HepG2 (cell line): ENCODE results near the gene LRBA. TPM values are rescaled to one million over a fixed set of nuclear protein-coding genes. Genes with fewer than 3 reads are reported as not detected.

Experiments used
- ATAC-seq: fragments of 200-7000 bp; cut with Tn5 transposase; 3 replicates; pipeline ENCODE4 v1.9.1; 2020; ENCODE audit warnings: mild to moderate bottlenecking, moderate library complexity
- BruUV-seq: library from RNA; stranded (reverse); fragments of 400-500 nt; replicated peaks from 2 replicates; lab custom pipeline; 2021; lab: Mats Ljungman, UMichigan
- CTCF ChIA-PET: fragments of 300-600 bp; formaldehyde crosslinking; extraction: SDS; loops from one replicate; lab custom pipeline; 2021; ENCODE audit warnings: low total read pairs, inconsistent platforms, low intra/inter-chr PET ratio; lab: Yijun Ruan, JAX
- POLR2A ChIA-PET: fragments of 350-600 bp; sonication (Branson Sonifier 250); formaldehyde crosslinking; loops from one replicate; lab custom pipeline; 2020; ENCODE audit warnings: antibody characterized with exemption, inconsistent platforms; lab: Yijun Ruan, JAX
- DNase-seq: peaks from one replicate; pipeline ENCODE4 v3.0.0-alpha.2; 2015; ENCODE audit warnings: low spot score
- FAIRE-seq: peaks from 3 replicates; lab custom pipeline; 2011; peaks lifted over from hg19 to GRCh38; lab: Jason Lieb, UNC
- H2AFZ ChIP-seq: one replicate; pipeline ENCODE4 v1.6.1; 2011; ENCODE audit warnings: low read length, inconsistent platforms
- H3K27ac ChIP-seq: fragments of 300-600 bp; 3 replicates; pipeline ENCODE4 v1.8.0; 2011; ENCODE audit warnings: mixed run types, mild to moderate bottlenecking, mixed read lengths, low read length, inconsistent platforms; ENCODE audit not compliant: insufficient read depth; ENCODE audit errors: extremely low read length
- H3K27me3 ChIP-seq, 2 experiments: fragments of 200-600 bp in 1 of 2; 2 replicates in 1 of 2; 3 replicates in 1 of 2; pipeline versions ENCODE4 v1.6.0 to v1.8.0; 2011; ENCODE audit warnings: low read length in 2 of 2, mild to moderate bottlenecking in 2 of 2, moderate library complexity in 2 of 2, inconsistent platforms in 1 of 2; ENCODE audit not compliant: insufficient read depth in 2 of 2, control insufficient read depth in 1 of 2
- H3K36me3 ChIP-seq, 2 experiments: fragments of 200-600 bp in 1 of 2; replicated peaks in 1 of 2; 2 replicates in 1 of 2; 3 replicates in 1 of 2; pipeline versions ENCODE4 v1.5.1 to v1.8.0; 2011; ENCODE audit warnings: low read length in 2 of 2, inconsistent platforms in 1 of 2; ENCODE audit not compliant: insufficient read depth in 2 of 2, control insufficient read depth in 1 of 2
- H3K4me1 ChIP-seq: 2 replicates; pipeline ENCODE4 v1.5.1; 2012; ENCODE audit warnings: low read length, inconsistent platforms; ENCODE audit not compliant: insufficient read depth
- H3K4me2 ChIP-seq: 2 replicates; pipeline ENCODE4 v1.6.0; 2011; ENCODE audit warnings: low read depth, low read length, inconsistent platforms
- H3K4me3 ChIP-seq, 3 experiments: fragments of 200-600 bp in 1 of 3; sonication (generic), shearing (Covaris generic) in 1 of 3; replicated peaks in 1 of 3; 2 replicates each; pipeline ENCODE4 v1.5.1; 2011 to 2016; ENCODE audit warnings: low read length in 3 of 3, inconsistent platforms in 2 of 3, low read depth in 2 of 3, mild to moderate bottlenecking in 2 of 3, control low read depth in 1 of 3, mixed read lengths in 1 of 3; ENCODE audit not compliant: insufficient read depth in 1 of 3
- H3K79me2 ChIP-seq: one replicate; pipeline ENCODE4 v1.6.1; 2011; ENCODE audit warnings: low read length, inconsistent platforms; ENCODE audit not compliant: insufficient read depth
- H3K9ac ChIP-seq: 2 replicates; pipeline ENCODE4 v1.6.0; 2011; ENCODE audit warnings: mild to moderate bottlenecking, low read depth, low read length, inconsistent platforms; ENCODE audit not compliant: insufficient read depth
- H3K9me3 ChIP-seq: 2 replicates; pipeline ENCODE4 v1.5.1; 2012; ENCODE audit warnings: mild to moderate bottlenecking, low read length
- H4K20me1 ChIP-seq: 2 replicates; pipeline ENCODE4 v1.6.0; 2011; ENCODE audit warnings: inconsistent platforms, mild to moderate bottlenecking, low read length, moderate library complexity; ENCODE audit not compliant: insufficient read depth
- CCAR2 ChIP-seq: fragments of 200-400 bp; formaldehyde crosslinking; optimal IDR thresholded peaks from 2 replicates; pipeline ENCODE3; 2018; ENCODE audit warnings: low read depth, mild to moderate bottlenecking, low read length, moderate library complexity
- CEBPG ChIP-seq: IDR thresholded peaks from 2 replicates; pipeline ENCODE4 v1.6.1; 2016
- MIXL1 ChIP-seq: IDR thresholded peaks from 2 replicates; pipeline ENCODE4 v1.6.1; 2016
- MXD1 ChIP-seq: sonication (generic); formaldehyde crosslinking; IDR thresholded peaks from 2 replicates; pipeline ENCODE4 v1.4.0; 2020; ENCODE audit warnings: mild to moderate bottlenecking, missing genetic modification reagents
- PHF8 ChIP-seq: sonication (generic); formaldehyde crosslinking; IDR thresholded peaks from 2 replicates; pipeline ENCODE4 v1.5.0; 2020; ENCODE audit warnings: missing genetic modification reagents
- RAD21 ChIP-seq: fragments of 450-650 bp; formaldehyde crosslinking; IDR thresholded peaks from 2 replicates; pipeline ENCODE4 v1.5.0; 2020; ENCODE audit warnings: mild to moderate bottlenecking
- SMC3 ChIP-seq: IDR thresholded peaks from 2 replicates; pipeline ENCODE4 v1.6.1; 2011; ENCODE audit warnings: low read length, improper control_type of control experiment
- STAG1 ChIP-seq: sonication (generic); formaldehyde crosslinking; IDR thresholded peaks from 2 replicates; pipeline ENCODE4 v1.4.0; 2020; ENCODE audit warnings: missing genetic modification reagents
- THAP11 ChIP-seq: IDR thresholded peaks from 2 replicates; pipeline ENCODE4 v1.6.1; 2016; ENCODE audit warnings: missing biosample characterization, missing genetic modification reagents
- ZNF317 ChIP-seq: sonication (generic); formaldehyde crosslinking; IDR thresholded peaks from 2 replicates; pipeline ENCODE4 v1.5.0; 2020; ENCODE audit warnings: mild to moderate bottlenecking, missing genetic modification reagents
- WGBS: methylation state at CpG from one replicate; pipeline ENCODE4 v1.1.6; 2017; ENCODE audit warnings: low lambda C conversion rate; 5-methylcytosine and 5-hydroxymethylcytosine counted together
- in situ Hi-C: cut with HindIII; loops from 2 replicates; pipeline ENCODE4 v1.10.0; 2017; ENCODE audit warnings: low pct_unique_long_range_greater_than_20kb; ENCODE audit not compliant: extremely low pct_ligation_motif_present
- intact Hi-C: fragments of 100-400 bp; cut with micrococcal nuclease; formaldehyde crosslinking; loops from one replicate; pipeline ENCODE4 v1.10.0; 2022; ENCODE audit not compliant: unreplicated experiment
- polyA plus RNA-seq, 8 experiments: library from polyadenylated mRNA; depleted of rRNA in 3 of 8; stranded (reverse) in 7 of 8; unstranded in 1 of 8; fragments of >200 nt; fragmentation: Illumina TruSeq in 4 of 8; extraction: Trizol in 4 of 8; gene quantifications; 2 replicates each; pipeline versions ENCODE4 v1.2.1 to v1.2.3, GENCODE V29; 2011 to 2016; ENCODE audit warnings: low read depth in 4 of 8, missing spikeins in 1 of 8, mixed read lengths in 1 of 8; ENCODE audit not compliant: insufficient read depth in 1 of 8
- total RNA-seq, 5 experiments: library from RNA; depleted of rRNA; stranded (reverse); fragments of >200 nt; fragmentation: Illumina TruSeq; extraction: Trizol; gene quantifications; 2 replicates each; pipeline ENCODE4 v1.2.3, GENCODE V29; 2016; ENCODE audit warnings: low read depth in 1 of 5
- TF ChIP-seq, protein P1 (sequence below): sonication (generic); formaldehyde crosslinking; IDR thresholded peaks from 2 replicates; pipeline ENCODE4 v1.9.0; 2021; ENCODE audit warnings: missing genetic modification reagents, borderline replicate concordance
- TF ChIP-seq, protein P2 (sequence below): sonication (generic); formaldehyde crosslinking; IDR thresholded peaks from 2 replicates; pipeline ENCODE4 v1.5.0; 2020; ENCODE audit warnings: mild to moderate bottlenecking, missing genetic modification reagents, moderate library complexity

LRBA gene
- total and polyA plus RNA-seq, 2 of the 13 experiments (the other 11 are each of a cell fraction or from before 2014, with no cell fraction given): 21.0 to 37.2 TPM

DNA sequence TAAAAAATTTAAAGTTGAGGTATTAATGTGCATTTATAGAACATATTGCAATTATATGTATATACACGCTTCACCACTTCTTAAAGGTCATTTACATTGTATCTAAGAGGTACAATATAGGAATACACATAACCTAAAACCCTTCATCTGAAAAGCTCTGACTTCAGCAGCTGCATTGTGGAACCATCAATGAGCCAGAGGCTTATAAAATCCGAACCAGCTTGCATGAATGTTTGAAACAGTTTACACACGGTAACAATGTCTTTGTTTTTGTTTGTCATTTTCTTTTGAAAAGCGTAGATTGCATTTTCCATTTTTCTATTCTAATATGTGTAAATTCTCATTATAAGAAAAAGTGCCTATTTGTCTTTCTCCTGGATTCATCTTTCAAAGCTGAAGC, 715.3 kb downstream of the LRBA start:
- no peak overlapping the region for H3K27ac ChIP-seq
- in situ Hi-C loops (loop anchor here (5.0 kb wide), 1 partner anchor 567 kb away; no protein-coding TSS in a partner anchor), intact Hi-C loops (loop anchor here (5.0 kb wide), 1 partner anchor 292 kb away; no protein-coding TSS in a partner anchor)
- no peak overlapping the region for H3K4me3 ChIP-seq
- WGBS: 93% methylated on average over 4 of the region's 4 CpGs
- no peak for TF ChIP-seq PHF8
- no TSS peak for BruUV-seq
- no peaks in the 10 kb centered on the region for H3K79me2 ChIP-seq
- no peak overlapping the region for H3K9ac ChIP-seq
- ChIA-PET POLR2A (no interaction called here), CTCF (no interaction called here)
- H3K4me2 ChIP-seq: no peak overlapping the region
- no peaks in the 10 kb centered on the region for H4K20me1 ChIP-seq
- FAIRE-seq (no peak), ATAC-seq (no peak), DNase-seq (no peak)
- no peak overlapping the region for H2AFZ ChIP-seq
- no peaks in the 10 kb centered on the region for H3K4me1 ChIP-seq
- no peaks in the 10 kb centered on the region for H3K9me3 ChIP-seq
- H3K36me3 ChIP-seq: no peaks in the 10 kb centered on the region
- no peaks in the 10 kb centered on the region; a peak in 1 of 5 replicates for H3K27me3 ChIP-seq

GRCh38 chr4:150297861-150298474, 717.1 kb downstream of the LRBA start:
- H3K9ac ChIP-seq: no peak overlapping the region
- H3K9me3 ChIP-seq: no peaks in the 10 kb centered on the region
- H2AFZ ChIP-seq: no peak overlapping the region
- H3K27ac ChIP-seq: no peak overlapping the region
- TF ChIP-seq CCAR2 (no peak), ZNF317 (CRISPR knock-in tag) (no peak), SMC3 (peak; percentile 78), THAP11 (CRISPR knock-in tag) (0 out of 2 replicates have a peak, but pooled peaks have one; percentile 17), RAD21 (CRISPR knock-in tag) (0 out of 2 replicates have a peak, but pooled peaks have one; percentile 14), MIXL1 (CRISPR knock-in tag) (peak; percentile 34; the same call in 1 of the 2 replicates), MXD1 (CRISPR knock-in tag) (no peak), STAG1 (CRISPR knock-in tag) (peak; percentile 84), CEBPG (CRISPR knock-in tag) (0 out of 2 replicates have a peak, but pooled peaks have one; percentile 13)
- TF ChIP-seq, protein P1, sequence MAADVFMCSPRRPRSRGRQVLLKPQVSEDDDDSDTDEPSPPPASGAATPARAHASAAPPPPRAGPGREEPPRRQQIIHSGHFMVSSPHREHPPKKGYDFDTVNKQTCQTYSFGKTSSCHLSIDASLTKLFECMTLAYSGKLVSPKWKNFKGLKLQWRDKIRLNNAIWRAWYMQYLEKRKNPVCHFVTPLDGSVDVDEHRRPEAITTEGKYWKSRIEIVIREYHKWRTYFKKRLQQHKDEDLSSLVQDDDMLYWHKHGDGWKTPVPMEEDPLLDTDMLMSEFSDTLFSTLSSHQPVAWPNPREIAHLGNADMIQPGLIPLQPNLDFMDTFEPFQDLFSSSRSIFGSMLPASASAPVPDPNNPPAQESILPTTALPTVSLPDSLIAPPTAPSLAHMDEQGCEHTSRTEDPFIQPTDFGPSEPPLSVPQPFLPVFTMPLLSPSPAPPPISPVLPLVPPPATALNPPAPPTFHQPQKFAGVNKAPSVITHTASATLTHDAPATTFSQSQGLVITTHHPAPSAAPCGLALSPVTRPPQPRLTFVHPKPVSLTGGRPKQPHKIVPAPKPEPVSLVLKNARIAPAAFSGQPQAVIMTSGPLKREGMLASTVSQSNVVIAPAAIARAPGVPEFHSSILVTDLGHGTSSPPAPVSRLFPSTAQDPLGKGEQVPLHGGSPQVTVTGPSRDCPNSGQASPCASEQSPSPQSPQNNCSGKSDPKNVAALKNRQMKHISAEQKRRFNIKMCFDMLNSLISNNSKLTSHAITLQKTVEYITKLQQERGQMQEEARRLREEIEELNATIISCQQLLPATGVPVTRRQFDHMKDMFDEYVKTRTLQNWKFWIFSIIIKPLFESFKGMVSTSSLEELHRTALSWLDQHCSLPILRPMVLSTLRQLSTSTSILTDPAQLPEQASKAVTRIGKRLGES: no peak
- TF ChIP-seq, protein P2, sequence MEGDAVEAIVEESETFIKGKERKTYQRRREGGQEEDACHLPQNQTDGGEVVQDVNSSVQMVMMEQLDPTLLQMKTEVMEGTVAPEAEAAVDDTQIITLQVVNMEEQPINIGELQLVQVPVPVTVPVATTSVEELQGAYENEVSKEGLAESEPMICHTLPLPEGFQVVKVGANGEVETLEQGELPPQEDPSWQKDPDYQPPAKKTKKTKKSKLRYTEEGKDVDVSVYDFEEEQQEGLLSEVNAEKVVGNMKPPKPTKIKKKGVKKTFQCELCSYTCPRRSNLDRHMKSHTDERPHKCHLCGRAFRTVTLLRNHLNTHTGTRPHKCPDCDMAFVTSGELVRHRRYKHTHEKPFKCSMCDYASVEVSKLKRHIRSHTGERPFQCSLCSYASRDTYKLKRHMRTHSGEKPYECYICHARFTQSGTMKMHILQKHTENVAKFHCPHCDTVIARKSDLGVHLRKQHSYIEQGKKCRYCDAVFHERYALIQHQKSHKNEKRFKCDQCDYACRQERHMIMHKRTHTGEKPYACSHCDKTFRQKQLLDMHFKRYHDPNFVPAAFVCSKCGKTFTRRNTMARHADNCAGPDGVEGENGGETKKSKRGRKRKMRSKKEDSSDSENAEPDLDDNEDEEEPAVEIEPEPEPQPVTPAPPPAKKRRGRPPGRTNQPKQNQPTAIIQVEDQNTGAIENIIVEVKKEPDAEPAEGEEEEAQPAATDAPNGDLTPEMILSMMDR (CRISPR knock-in tag): peak; percentile 67
- H3K79me2 ChIP-seq: no peaks in the 10 kb centered on the region
- in situ Hi-C loops (loop anchor here (5.0 kb wide), 1 partner anchor 569 kb away; no protein-coding TSS in a partner anchor), intact Hi-C loops (loop anchor here (1.0 to 5.0 kb wide), 2 partner anchors 294 to 569 kb away; no protein-coding TSS in a partner anchor)
- DNase-seq: peak; percentile 41
- ATAC-seq: peak; percentile 51; the same call in 2 of the 3 replicates
- no peaks in the 10 kb centered on the region for H3K4me1 ChIP-seq
- H3K27me3 ChIP-seq: no peaks in the 10 kb centered on the region
- ChIA-PET CTCF (interaction anchor here (1.2 to 1.3 kb wide), 2 partner anchors 568 to 569 kb away, joined by 5 to 8 read pairs; no protein-coding TSS in a partner anchor), POLR2A (no interaction called here)
- 97% methylated on average over 1 of the region's 1 CpG for WGBS
- H3K4me3 ChIP-seq: no peak overlapping the region
- peak; percentile 63 for FAIRE-seq
- H3K4me2 ChIP-seq: no peak overlapping the region
- no TSS peak for BruUV-seq
- no peaks in the 10 kb centered on the region for H4K20me1 ChIP-seq
- H3K36me3 ChIP-seq: no peaks in the 10 kb centered on the region
